Transverse colon (tissue), 3 donors: ENCODE results near the gene ZNHIT1.

ENCODE experiments used
- CTCF ChIP-seq, 5 experiments: fragments of 200-600 bp in 3 of 5; fragments of 450-650 bp in 2 of 5; sonication (generic) in 3 of 5; IDR thresholded peaks; 1 replicate in 2 of 5; 2 replicates in 3 of 5; pipeline ENCODE4 v1.5.1; 2016 to 2017; ENCODE audit warnings: antibody characterized with exemption in 5 of 5, inconsistent platforms in 3 of 5, mild to moderate bottlenecking in 2 of 5, moderate library complexity in 1 of 5
- POLR2A ChIP-seq: fragments of 450-650 bp; IDR thresholded peaks from one replicate; pipeline ENCODE4 v1.6.1; 2016; ENCODE audit warnings: antibody characterized with exemption, mild to moderate bottlenecking, moderate library complexity

GRCh38 chr7:101177644-101178043, 40.3 kb upstream of the ZNHIT1 start:
- TF ChIP-seq CTCF (IDR thresholded peaks at IDR 0.05) (no peak), POLR2A (no peak)
